ENCODE data around the gene MSRB2.

GRCh38 chr10:23099079-23099478 is 3.7 kb downstream of the MSRB2 start:
- TF ChIP-seq EZH2 (optimal IDR thresholded peaks at IDR 0.05; ENCODE audit: low read depth, low read length), result no peak
- no peak for TF ChIP-seq CTCF (IDR thresholded peaks at IDR 0.05; ENCODE audit: low read length)
- TF ChIP-seq EZH2phosphoT487 (IDR thresholded peaks at IDR 0.05; ENCODE audit: low read length), result no peak

All from MM.1S (cell line).